ENCODE data around the gene PPM1D.

GRCh38 chr17:60577147-60577915 lies 22.7 kb upstream of the PPM1D start:
- TF ChIP-seq POLR2A (IDR thresholded peaks at IDR 0.05), result no peak
- TF ChIP-seq, protein P1, sequence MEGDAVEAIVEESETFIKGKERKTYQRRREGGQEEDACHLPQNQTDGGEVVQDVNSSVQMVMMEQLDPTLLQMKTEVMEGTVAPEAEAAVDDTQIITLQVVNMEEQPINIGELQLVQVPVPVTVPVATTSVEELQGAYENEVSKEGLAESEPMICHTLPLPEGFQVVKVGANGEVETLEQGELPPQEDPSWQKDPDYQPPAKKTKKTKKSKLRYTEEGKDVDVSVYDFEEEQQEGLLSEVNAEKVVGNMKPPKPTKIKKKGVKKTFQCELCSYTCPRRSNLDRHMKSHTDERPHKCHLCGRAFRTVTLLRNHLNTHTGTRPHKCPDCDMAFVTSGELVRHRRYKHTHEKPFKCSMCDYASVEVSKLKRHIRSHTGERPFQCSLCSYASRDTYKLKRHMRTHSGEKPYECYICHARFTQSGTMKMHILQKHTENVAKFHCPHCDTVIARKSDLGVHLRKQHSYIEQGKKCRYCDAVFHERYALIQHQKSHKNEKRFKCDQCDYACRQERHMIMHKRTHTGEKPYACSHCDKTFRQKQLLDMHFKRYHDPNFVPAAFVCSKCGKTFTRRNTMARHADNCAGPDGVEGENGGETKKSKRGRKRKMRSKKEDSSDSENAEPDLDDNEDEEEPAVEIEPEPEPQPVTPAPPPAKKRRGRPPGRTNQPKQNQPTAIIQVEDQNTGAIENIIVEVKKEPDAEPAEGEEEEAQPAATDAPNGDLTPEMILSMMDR (IDR thresholded peaks at IDR 0.05), result peak in 1 of 6 experiments; percentile 17

All from thyroid gland (tissue), 4 donors.